Trophoblast cell (in vitro differentiated cells and primary cell): ENCODE results near the gene CD274.
A peak's percentile ranks its signal among the peaks of the same experiment; 100 is the strongest.

Experiments
- DNase-seq, 2 donors: peaks; one replicate each; pipeline ENCODE4 v3.0.0-alpha.2; 2016
- H2AFZ ChIP-seq: 2 replicates; pipeline ENCODE4 v1.6.1; 2013; ENCODE audit warnings: low read length, moderate library complexity, mild to moderate bottlenecking; ENCODE audit not compliant: insufficient read depth, poor library complexity
- H2AK5ac ChIP-seq: 2 replicates; pipeline ENCODE4 v1.6.1; 2013; ENCODE audit warnings: mild to moderate bottlenecking, low read length
- H2BK120ac ChIP-seq: 2 replicates; pipeline ENCODE4 v1.6.1; 2013; ENCODE audit warnings: low read length, mild to moderate bottlenecking, moderate library complexity; ENCODE audit not compliant: insufficient read depth, poor library complexity
- H2BK12ac ChIP-seq: 2 replicates; pipeline ENCODE4 v1.6.1; 2013; ENCODE audit warnings: mild to moderate bottlenecking, low read length, moderate library complexity
- H2BK5ac ChIP-seq: 2 replicates; pipeline ENCODE4 v1.6.1; 2013; ENCODE audit warnings: low read length, low read depth, moderate library complexity, mild to moderate bottlenecking; ENCODE audit not compliant: poor library complexity
- H3K14ac ChIP-seq: 2 replicates; pipeline ENCODE4 v1.6.1; 2013; ENCODE audit warnings: mild to moderate bottlenecking, low read length
- H3K18ac ChIP-seq: 2 replicates; pipeline ENCODE4 v1.6.1; 2013; ENCODE audit warnings: mild to moderate bottlenecking, low read length
- H3K23ac ChIP-seq: 2 replicates; pipeline ENCODE4 v1.6.1; 2013; ENCODE audit warnings: low read length
- H3K27ac ChIP-seq: 2 replicates; pipeline ENCODE4 v1.5.1; 2013; ENCODE audit warnings: low read depth, mild to moderate bottlenecking, inconsistent platforms, low read length, moderate library complexity
- H3K27me3 ChIP-seq: 2 replicates; pipeline ENCODE4 v1.6.1; 2013; ENCODE audit warnings: inconsistent platforms, mild to moderate bottlenecking, low read length, moderate library complexity; ENCODE audit not compliant: insufficient read depth
- H3K36me3 ChIP-seq, 2 experiments: 1 replicate in 1 of 2; 2 replicates in 1 of 2; pipeline ENCODE4 v1.6.1; 2013; ENCODE audit warnings: low read length in 2 of 2, mild to moderate bottlenecking in 2 of 2, moderate library complexity in 1 of 2; ENCODE audit not compliant: insufficient read depth in 2 of 2, control insufficient read depth in 1 of 2
- H3K4ac ChIP-seq: 2 replicates; pipeline ENCODE4 v1.6.1; 2013; ENCODE audit warnings: low read depth, mild to moderate bottlenecking, low read length, moderate library complexity
- H3K4me1 ChIP-seq, 2 experiments: 1 replicate in 1 of 2; 2 replicates in 1 of 2; pipeline ENCODE4 v1.6.1; 2013; ENCODE audit warnings: low read length in 2 of 2, mild to moderate bottlenecking in 2 of 2, moderate library complexity in 1 of 2; ENCODE audit not compliant: insufficient read depth in 2 of 2, control insufficient read depth in 1 of 2
- H3K4me2 ChIP-seq: 2 replicates; pipeline ENCODE4 v1.6.1; 2013; ENCODE audit warnings: inconsistent platforms, mild to moderate bottlenecking, low read length, moderate library complexity
- H3K4me3 ChIP-seq: 2 replicates; pipeline ENCODE4 v1.5.1; 2013; ENCODE audit warnings: mild to moderate bottlenecking, low read depth, low read length, inconsistent platforms
- H3K79me1 ChIP-seq: one replicate; pipeline ENCODE4 v1.6.1; 2013; ENCODE audit warnings: low read length
- H3K79me2 ChIP-seq: 2 replicates; pipeline ENCODE4 v1.6.1; 2013; ENCODE audit warnings: low read length, mild to moderate bottlenecking; ENCODE audit not compliant: control insufficient read depth, insufficient read depth, poor library complexity
- H3K9ac ChIP-seq: 2 replicates; pipeline ENCODE4 v1.6.1; 2013; ENCODE audit warnings: mild to moderate bottlenecking, low read length
- H3K9me3 ChIP-seq: 2 replicates; pipeline ENCODE4 v1.6.1; 2013; ENCODE audit warnings: low read depth, mild to moderate bottlenecking, control low read depth, inconsistent platforms, low read length; ENCODE audit not compliant: insufficient read depth
- H4K12ac ChIP-seq: 2 replicates; pipeline ENCODE4 v1.6.1; 2013; ENCODE audit warnings: low read depth, mild to moderate bottlenecking, low read length, moderate library complexity
- H4K8ac ChIP-seq: 2 replicates; pipeline ENCODE4 v1.6.1; 2013; ENCODE audit warnings: low read depth, mild to moderate bottlenecking, low read length, moderate library complexity
- H4K91ac ChIP-seq: one replicate; pipeline ENCODE4 v1.6.1; 2013; ENCODE audit warnings: low read depth, mild to moderate bottlenecking, low read length, moderate library complexity
- WGBS: extraction: QIAGEN DNeasy Blood & Tissue Kit; methylation state at CpG from one replicate; pipeline ENCODE4 v1.1.7; 2013; ENCODE audit warnings: missing lambda C conversion rate; ENCODE audit not compliant: insufficient read length, insufficient coverage; ENCODE audit errors: extremely low coverage; 5-methylcytosine and 5-hydroxymethylcytosine counted together

Gene CD274

DNA sequence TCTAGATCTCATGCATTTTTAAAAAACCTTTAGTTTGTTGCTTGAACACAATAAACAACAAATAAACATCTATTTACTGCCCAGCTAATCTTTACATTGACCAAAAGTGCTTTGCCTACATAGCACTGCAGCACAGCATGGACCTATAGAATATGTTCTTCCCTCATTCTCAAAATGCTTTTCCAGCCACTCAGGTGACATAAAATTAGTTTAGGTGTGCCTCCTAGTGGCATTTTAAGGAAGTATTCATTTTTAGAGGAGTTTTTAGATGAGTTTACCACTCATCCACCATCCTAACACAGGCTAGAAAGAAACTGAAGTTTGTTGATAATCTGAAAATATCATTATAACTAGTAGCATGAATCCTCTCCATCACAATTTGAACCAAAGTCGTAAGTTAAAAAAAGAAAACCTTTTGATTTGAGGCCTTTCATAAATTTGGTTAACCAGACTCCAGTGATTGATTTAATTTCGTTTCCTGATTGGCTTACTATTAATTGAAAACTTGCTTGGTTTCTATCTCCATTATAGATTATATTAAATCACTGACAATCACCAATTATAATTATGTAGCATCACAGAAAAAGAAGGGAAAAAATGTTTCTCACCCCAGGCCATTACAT, 25.2 kb upstream of the CD274 start:
- no peaks in the 10 kb centered on the region for H3K79me2 ChIP-seq
- no peak overlapping the region for H3K18ac ChIP-seq
- H2AK5ac ChIP-seq = no peak overlapping the region
- H3K27ac ChIP-seq = no peak overlapping the region
- no peak overlapping the region for H3K4me2 ChIP-seq
- no peak overlapping the region for H2AFZ ChIP-seq
- H3K23ac ChIP-seq = no peak overlapping the region
- no peaks in the 10 kb centered on the region for H3K4me1 ChIP-seq
- H2BK120ac ChIP-seq = no peak overlapping the region
- H3K36me3 ChIP-seq = peaks cover 0 to 2% of the 10 kb centered on the region in 2 experiments
- H3K4me3 ChIP-seq = no peak overlapping the region
- no peaks in the 10 kb centered on the region for H3K9me3 ChIP-seq
- H2BK5ac ChIP-seq = no peak overlapping the region
- H3K14ac ChIP-seq = no peak overlapping the region
- WGBS = no CpG with 5 or more reads among the region's 2 CpGs
- DNase-seq = peak in 1 of 2 donors; percentile 76
- H3K4ac ChIP-seq = no peak overlapping the region
- H3K79me1 ChIP-seq = no peaks in the 10 kb centered on the region
- no peaks in the 10 kb centered on the region for H3K27me3 ChIP-seq
- no peak overlapping the region for H3K9ac ChIP-seq
- H2BK12ac ChIP-seq = no peak overlapping the region
- no peak overlapping the region for H4K8ac ChIP-seq
- H4K12ac ChIP-seq = no peak overlapping the region
- no peak overlapping the region for H4K91ac ChIP-seq

DNA sequence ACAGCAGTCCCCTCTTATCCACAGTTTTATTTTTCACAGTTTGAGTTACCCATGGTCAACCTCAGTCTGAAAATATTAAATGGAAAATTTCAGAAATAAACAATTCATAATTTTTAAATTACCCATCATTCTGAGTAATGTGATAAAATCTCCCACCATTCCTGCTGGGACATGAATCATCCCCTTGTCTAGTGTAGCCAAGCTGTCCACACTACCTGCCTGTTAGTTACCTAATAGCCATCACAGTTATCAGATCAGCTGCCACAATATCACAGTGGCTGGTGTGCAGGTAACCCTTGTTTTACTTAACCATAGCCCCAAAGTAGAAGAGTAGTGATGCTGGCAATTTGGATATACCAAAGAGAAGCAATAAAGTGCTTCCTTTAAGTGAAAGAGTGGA, 23.3 kb upstream of the CD274 start:
- no peaks in the 10 kb centered on the region for H3K4me1 ChIP-seq
- H2AK5ac ChIP-seq = no peak overlapping the region
- H4K8ac ChIP-seq = no peak overlapping the region

DNA sequence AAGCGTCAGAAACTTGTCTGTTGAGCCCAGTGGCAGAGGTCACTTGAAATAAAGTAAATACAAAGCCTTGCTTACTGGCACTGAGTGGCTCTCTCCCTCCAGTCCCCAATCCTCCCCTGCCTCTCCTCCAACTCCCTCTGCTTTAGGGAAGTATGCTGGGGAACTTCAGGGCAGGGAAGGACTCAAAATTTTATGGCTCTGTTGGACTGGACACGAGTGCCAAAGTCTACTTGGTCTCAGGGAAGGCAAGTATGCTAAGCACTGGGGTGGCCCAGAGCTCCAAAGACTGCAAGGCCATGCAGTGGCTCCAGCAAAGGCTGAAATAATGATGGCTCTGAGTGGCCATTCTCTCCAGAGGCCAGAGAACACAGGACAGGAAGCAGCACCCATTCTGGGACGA, 22.2 kb upstream of the CD274 start:
- no peak overlapping the region for H2BK12ac ChIP-seq
- H3K9ac ChIP-seq = no peak overlapping the region
- H4K8ac ChIP-seq = no peak overlapping the region
- no peak for DNase-seq
- no peak overlapping the region for H3K4ac ChIP-seq
- H2BK120ac ChIP-seq = no peak overlapping the region
- no CpG with 5 or more reads among the region's 3 CpGs for WGBS
- H3K36me3 ChIP-seq = peaks cover 0 to 4% of the 10 kb centered on the region in 2 experiments
- no peaks in the 10 kb centered on the region for H3K27me3 ChIP-seq
- H4K12ac ChIP-seq = no peak overlapping the region
- H3K4me3 ChIP-seq = no peak overlapping the region
- H3K23ac ChIP-seq = no peak overlapping the region
- H3K18ac ChIP-seq = no peak overlapping the region
- H3K27ac ChIP-seq = no peak overlapping the region
- H3K79me2 ChIP-seq = no peaks in the 10 kb centered on the region
- no peak overlapping the region for H2AFZ ChIP-seq
- no peak overlapping the region for H4K91ac ChIP-seq
- no peak overlapping the region for H3K14ac ChIP-seq
- peaks cover 5% of the 10 kb centered on the region for H3K9me3 ChIP-seq
- no peak overlapping the region for H2AK5ac ChIP-seq
- no peak overlapping the region for H2BK5ac ChIP-seq
- H3K4me1 ChIP-seq = no peaks in the 10 kb centered on the region
- no peaks in the 10 kb centered on the region for H3K79me1 ChIP-seq
- H3K4me2 ChIP-seq = no peak overlapping the region

More for the DNA sequence above, 23.3 kb upstream of the CD274 start:
- Histone ChIP-seq H3K18ac (no peak overlapping the region), H2BK5ac (no peak overlapping the region), H3K9ac (no peak overlapping the region), H3K9me3 (no peaks in the 10 kb centered on the region), H3K79me2 (no peaks in the 10 kb centered on the region), H3K27me3 (no peaks in the 10 kb centered on the region), H3K4me3 (no peak overlapping the region), H3K14ac (no peak overlapping the region), H3K79me1 (no peaks in the 10 kb centered on the region), H2BK12ac (no peak overlapping the region), H2BK120ac (no peak overlapping the region), H4K12ac (no peak overlapping the region), H3K4ac (no peak overlapping the region), H4K91ac (no peak overlapping the region), H3K27ac (no peak overlapping the region), H3K36me3 (peaks cover 0 to 2% of the 10 kb centered on the region in 2 experiments), H2AFZ (no peak overlapping the region), H3K4me2 (no peak overlapping the region), H3K23ac (no peak overlapping the region)
- peak; percentile 51 to 70 for DNase-seq

DNA sequence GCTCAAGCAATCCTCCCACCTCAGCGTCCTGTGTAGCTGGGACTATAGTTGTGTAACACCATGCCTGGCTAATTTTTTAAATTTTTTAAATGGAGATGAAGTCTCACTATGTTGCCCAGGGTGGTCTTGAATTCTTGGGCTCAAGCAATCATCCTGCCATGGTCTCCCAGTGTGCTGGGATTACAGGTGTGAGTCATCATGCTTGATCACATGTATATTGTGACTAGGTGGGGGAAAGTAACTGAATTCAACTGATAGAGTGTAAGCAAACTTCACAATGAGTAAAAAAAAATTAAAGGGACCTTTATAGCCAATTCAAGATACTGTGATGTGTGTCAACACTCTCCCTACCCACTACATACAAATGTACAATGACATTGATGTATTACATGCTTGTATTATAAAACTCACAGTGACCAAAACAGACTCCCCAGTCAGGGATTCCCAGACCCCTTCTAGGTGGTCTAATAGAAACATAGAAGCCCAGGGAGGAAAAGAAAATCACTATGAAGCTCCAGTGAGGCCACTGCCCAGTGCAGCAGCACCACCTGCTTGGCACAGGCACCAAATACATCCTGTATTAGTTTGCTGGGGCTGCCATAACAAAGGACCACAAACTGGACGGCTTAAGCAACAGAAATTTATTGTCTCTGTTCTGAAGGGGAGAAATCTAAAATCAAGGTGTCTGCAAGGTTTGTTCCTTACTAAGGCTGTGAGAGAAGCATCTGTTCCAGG, 21.4 kb upstream of the CD274 start:
- Histone ChIP-seq H2AFZ (no peak overlapping the region), H3K18ac (no peak overlapping the region), H3K27ac (no peak overlapping the region), H4K91ac (no peak overlapping the region), H3K4ac (no peak overlapping the region), H3K14ac (no peak overlapping the region), H3K79me1 (no peaks in the 10 kb centered on the region), H4K12ac (no peak overlapping the region), H3K4me2 (no peak overlapping the region), H2BK12ac (no peak overlapping the region), H2AK5ac (no peak overlapping the region), H3K23ac (no peak overlapping the region), H2BK5ac (no peak overlapping the region), H3K9me3 (peaks cover 10% of the 10 kb centered on the region), H4K8ac (no peak overlapping the region), H3K36me3 (peaks cover 0 to 12% of the 10 kb centered on the region in 2 experiments), H3K79me2 (no peaks in the 10 kb centered on the region), H3K27me3 (no peaks in the 10 kb centered on the region), H2BK120ac (no peak overlapping the region), H3K4me3 (no peak overlapping the region), H3K9ac (no peak overlapping the region), H3K4me1 (no peaks in the 10 kb centered on the region)
- peak in 1 of 2 donors; percentile 54 for DNase-seq
- no CpG with 5 or more reads among the region's 2 CpGs for WGBS
